GM10847 (cell line): ENCODE data around the gene LEUTX.

Source experiments
- POLR2A ChIP-seq: IDR thresholded peaks from 2 replicates; pipeline ENCODE4 v1.6.1; 2011; ENCODE audit not compliant: insufficient read length; ENCODE audit errors: extremely low read depth

The LEUTX gene, protein sequence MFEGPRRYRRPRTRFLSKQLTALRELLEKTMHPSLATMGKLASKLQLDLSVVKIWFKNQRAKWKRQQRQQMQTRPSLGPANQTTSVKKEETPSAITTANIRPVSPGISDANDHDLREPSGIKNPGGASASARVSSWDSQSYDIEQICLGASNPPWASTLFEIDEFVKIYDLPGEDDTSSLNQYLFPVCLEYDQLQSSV

DNA sequence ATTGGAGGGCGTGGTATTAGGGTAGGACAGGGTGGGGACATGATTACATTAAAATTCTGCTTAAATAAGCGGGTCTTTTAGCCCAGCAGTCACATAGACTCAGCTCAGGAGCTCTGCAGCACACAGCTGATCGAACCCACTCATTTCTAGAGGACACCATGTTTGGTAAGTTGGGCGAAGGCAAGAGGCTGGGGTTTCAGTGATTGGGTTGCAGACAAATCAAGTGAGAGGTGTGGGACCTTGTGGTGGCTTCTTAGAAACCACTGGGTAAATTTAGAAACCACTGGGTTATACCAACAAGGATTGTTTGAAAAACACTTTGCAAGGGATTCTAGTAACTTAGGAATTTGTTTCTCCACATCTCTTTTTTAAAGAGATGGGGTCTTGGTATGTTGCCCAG, at the start of gene LEUTX:
Gene LEUTX (plus strand): TSS at position 92 of the 400 bp plus-strand sequence. CDS start 67 bp downstream, at position 159.
- TF ChIP-seq POLR2A = no peak

DNA sequence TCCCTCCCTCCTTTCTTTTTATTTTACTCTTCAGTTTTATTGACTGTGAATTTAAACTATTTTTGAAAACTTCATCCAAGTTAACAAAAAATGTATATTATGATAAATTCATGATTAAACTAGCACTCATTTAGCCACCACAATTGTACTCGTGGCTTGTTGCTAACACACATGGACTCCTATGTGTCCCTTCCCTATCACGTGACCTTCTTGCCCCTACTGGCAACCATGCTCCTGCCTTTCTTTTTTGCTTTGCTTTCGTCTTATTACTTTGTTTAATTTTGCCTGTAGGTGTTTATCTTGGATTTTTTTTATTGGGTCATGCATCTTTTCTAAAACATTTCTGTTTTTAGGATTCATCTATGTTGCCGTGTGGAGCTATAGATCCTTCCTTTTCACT, 49.1 kb upstream of the LEUTX start:
- no peak for TF ChIP-seq POLR2A

DNA sequence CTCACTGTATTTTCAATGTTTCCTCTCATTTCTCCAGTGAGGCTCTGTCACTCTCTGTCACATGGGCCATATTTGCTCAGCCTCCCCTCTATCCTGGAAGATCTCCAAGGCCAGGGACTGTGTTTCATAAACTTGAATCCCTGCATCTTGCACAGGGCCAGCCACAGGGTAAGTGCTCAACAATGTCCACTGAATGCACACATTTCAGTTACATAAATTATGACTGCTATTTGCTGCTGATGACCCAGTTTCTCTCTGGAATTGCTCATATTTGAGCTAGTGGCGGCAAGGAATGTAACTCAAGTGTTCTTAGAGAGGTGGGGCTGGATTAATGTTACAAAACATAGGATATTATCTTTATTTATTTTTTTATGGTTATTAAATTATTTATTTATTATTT, 47.0 kb upstream of the LEUTX start:
- no peak for TF ChIP-seq POLR2A

DNA sequence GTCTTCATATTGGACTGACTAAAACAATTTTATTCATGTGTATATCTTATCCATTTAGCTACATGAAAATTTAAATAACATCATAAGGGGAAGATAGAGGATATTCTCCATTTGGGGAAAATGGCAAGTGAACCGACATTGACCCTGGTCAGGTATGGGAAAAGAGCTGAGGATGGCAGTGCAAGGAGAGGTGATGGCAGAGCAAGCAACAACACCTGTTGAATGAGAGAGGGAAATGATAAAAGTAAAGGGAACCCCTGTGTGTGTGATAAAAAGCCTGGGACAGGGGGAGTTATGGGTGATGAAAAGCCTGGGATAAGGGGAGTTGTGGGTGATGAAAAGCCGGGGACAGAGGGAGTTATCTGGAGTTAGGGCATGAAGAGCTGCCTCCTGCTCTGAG, 44.8 kb upstream of the LEUTX start:
- no peak for TF ChIP-seq POLR2A

DNA sequence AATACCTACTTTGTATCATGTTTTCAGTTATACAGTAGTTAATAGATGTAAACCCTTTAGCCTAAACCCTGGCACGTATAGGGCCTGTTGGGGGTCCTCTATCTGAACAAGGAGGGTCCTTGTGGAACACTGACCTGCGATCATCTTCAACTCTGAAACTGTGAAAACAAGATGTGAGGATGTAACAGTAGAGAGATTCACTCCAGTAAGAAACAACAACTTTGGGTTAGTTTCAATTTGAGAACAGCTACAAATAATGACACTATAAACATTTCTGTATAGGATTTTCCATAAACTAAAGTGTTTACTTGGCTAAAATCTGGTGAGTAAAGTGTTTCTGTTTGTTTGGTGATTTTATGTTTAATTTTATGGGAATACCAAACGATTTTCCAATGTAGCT, 43.0 kb upstream of the LEUTX start:
- TF ChIP-seq POLR2A = no peak

DNA sequence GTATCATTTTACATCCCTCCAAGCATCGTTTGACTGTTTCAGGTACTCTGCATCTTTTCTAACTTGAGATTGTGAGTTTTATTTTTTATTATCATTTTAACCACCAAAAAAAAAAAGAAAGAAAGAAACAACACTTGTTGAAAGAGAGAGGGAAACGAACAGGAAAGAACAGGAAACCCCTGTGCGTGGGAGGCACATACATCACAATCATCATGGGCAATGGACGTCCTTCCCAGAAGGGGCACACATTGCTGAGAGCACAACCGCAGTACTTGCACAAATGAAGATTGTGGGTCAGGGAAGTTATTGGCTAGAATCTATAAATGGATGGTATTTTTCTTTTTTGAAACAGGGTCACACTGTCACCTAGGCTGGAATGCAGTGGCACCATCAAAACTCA, 42.6 kb upstream of the LEUTX start:
- TF ChIP-seq POLR2A = no peak

DNA sequence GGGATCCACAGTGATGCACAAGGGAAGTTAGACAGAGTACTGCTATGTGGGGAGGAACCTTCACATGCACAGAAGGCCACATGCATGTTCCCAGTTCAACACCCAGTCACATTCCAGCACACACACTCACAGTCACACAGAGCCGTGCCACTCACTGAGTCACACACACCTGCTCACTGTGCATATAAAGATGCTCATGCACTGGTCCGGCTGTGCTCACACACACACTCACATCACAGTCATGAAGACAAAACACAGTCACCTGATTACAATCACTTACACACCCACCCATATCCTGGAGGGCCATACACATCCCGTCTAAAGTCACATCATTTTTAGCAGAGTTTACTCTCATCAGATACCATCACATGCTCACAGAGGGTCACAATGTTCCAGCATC, 41.3 kb upstream of the LEUTX start:
- no peak for TF ChIP-seq POLR2A

DNA sequence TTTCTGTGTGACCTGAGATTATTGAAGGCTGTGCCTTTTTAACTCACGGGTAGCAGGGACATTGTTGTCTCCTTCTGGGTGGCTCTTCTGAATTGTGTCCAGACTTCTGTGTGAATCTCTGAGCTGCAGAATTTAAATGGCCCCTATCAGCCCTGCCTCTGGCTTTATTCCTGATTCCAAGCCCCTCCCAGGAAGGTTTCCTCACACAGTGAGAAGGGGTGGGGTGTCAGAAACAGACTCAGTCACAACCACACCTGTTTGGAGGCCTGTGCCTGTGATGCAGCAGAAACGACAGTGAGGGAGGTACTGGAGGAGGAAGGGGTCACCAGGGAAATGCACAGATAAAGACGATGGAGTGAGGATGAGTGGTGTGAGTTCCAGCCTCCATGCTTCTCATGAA, 40.8 kb upstream of the LEUTX start, which contains the start of gene CLC:
Gene CLC (minus strand): TSS at position 139 of the 400 bp plus-strand sequence. CDS start 77 bp downstream, at position 62.
- no peak for TF ChIP-seq POLR2A

DNA sequence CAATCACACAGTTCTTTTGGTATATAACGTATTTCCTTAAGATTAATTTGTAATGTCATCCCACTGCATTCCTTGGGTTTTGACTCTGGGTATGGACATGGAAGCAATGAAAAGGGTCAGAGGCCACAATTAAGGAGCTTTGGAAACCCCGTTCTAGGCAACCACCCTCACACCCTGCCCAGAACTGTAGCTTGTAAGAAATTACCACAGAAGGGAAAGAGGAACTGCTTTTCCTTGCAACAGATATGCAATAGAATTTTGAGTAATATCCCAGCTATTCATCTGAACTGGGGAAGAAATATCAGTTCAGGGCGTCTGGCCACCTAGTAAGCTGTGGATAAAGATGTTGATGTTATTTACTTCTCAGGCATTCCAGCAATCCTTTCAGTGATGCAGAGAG, 39.8 kb upstream of the LEUTX start:
- no peak for TF ChIP-seq POLR2A

DNA sequence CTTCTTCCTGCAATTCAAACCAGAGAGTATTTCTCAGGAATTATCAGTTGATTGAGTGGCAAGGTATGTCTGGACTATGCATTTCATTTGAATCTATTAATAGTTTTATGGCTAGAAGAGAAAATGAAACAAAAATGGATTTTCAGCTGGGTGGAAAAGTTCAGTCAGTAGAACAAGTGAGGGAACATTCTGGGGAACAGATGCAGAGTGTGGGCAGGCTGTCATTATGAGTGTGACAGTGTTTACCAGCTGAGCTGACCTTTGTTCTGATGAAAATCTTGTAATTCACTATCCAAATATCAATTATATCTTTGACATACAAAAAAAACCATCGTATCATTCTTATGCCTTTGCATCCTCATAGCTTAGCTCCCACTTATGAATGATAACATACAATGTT, 38.3 kb upstream of the LEUTX start:
- no peak for TF ChIP-seq POLR2A

DNA sequence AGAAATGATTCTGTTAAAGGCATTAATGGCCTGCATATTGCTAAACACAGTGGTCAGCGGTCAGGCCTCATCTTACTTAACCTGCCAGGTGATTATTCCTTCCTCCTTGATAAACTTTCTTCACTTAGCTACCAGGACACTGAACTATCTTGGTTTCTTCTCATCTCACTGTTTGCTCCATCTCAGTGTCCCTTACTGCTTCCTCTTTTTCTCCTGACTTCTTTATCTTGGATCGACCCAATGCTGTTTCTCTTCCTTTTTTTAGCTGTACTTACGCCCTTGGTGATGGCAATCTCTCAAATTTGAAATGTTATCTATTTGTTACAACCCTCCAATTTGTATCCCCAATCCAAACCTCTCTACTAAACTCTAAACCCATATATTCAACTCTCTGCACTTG, 33.0 kb upstream of the LEUTX start:
- no peak for TF ChIP-seq POLR2A

DNA sequence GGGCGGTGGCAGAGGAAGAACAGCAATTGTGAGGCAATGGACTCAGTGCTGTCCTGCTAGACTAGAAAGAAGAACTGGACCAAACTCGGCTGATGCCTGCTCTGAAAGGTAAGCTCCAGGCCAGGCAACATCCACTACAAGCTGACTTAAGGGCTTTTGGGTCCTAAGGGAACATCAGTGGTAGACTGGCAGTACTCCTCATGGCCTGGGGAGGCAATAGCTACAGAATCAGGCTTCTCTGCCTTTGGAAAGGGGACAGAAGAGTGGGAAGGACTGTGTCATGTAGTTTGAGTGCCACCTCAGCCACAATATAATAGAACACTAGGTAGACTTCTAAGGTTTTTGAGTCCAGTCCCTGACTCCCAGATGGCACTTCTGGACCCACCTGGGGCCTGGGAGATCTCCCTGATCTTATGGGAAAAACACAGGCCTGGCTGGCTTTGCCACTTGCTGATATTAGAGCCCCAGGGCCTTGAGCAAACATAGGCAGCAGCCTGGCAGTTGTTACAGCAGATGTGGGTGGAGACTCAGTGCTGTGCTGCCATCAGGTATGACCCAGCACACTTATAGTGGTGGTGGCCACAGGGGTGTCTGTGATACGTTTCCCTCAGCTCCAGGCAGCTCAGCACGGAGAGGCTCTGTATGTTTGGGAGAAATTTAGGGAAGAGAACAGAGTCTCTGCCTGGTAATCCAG, 31.7 kb upstream of the LEUTX start:
- no peak for TF ChIP-seq POLR2A

DNA sequence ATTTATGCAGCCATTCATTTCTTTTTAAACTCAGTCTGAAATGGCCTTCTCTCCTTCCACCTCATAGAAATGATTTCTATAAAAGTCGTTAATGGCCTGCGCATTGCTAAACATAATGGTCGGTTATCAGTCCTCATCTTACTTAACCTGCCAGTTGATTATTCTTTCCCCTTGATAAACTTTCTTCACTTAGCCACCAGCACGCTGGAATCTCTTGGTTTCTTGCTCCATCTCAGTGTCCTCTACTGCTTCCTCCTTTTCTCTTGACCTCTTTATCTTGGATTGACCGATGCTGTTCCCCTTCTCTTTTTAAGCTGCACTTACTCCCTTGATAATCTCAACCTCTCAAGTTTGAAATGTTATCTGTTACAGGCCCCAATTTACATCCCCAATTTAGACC, 28.7 kb upstream of the LEUTX start:
- TF ChIP-seq POLR2A = no peak

DNA sequence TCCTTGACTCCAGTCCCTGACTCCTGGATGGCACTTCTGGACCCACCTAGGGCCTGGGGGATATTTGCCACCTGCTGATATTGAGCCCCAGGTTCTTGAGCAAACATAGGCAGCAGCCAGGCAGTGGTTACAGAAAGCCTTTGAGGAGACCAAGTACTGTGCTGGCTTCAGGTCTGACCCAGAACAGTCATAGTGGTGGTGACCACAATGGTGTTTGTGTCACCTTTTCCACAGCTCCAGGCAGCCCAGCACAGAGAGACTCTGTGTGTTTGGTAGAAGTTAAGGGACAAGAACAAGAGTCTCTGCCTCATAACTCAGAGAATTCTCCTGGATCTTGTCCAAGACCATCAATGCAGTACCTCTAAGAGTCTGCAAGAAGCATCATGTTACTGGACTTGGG, 26.3 kb upstream of the LEUTX start:
- no peak for TF ChIP-seq POLR2A

DNA sequence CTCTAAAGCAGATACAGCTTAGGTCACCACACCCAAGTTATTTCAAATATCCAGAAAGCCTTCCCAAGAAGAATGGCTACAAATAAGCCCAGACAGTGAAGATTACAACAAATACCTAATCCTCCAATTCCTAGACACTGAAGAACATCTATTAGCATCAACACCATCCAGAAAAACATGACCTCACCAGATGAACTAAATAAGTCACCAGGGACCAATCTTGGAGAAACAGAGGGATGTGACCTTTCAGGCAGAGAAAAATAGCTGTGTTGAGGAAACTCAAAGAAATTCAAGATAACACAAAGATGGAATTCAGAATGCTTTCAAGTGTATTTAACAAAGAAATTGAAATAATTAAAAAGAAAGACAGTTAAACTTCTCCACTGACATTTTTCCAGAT, 25.9 kb upstream of the LEUTX start:
- no peak for TF ChIP-seq POLR2A

DNA sequence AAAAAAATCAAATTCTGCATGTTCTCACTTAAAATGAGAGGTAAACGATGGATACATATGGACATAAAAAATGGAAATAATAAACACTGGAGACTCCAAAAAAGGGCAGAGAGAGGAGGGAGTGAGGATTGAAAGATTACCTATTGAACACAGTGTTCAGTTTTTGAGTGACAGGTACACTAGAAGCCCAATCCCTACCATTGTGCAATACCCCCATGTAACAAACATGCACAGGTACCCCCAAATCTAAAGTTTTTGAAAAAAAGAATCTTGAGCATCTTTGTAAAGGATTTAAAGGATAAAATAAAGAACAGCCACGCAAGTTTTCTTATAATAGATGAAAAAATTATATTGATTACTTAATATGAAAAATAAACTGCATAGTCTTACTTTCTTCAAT, 24.1 kb upstream of the LEUTX start:
- no peak for TF ChIP-seq POLR2A

DNA sequence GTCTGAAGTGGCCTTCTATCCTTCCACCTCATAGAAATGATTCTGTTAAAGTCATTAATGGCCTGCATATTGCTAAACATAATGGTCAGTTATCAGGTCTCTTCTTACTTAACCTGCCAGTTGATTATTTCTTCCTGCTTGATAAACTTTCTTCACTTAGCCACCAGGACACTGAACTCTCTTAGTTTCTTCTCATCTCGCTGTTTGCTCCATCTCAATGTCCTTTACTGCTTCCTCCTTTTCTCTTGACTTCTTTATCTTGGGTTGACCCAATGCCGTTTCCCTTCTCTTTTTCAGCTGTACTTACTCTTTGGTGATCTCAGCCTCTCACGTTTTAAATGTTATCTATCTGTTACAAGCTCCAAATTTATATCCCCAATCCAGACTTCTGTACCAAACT, 23.7 kb upstream of the LEUTX start:
- TF ChIP-seq POLR2A = no peak

DNA sequence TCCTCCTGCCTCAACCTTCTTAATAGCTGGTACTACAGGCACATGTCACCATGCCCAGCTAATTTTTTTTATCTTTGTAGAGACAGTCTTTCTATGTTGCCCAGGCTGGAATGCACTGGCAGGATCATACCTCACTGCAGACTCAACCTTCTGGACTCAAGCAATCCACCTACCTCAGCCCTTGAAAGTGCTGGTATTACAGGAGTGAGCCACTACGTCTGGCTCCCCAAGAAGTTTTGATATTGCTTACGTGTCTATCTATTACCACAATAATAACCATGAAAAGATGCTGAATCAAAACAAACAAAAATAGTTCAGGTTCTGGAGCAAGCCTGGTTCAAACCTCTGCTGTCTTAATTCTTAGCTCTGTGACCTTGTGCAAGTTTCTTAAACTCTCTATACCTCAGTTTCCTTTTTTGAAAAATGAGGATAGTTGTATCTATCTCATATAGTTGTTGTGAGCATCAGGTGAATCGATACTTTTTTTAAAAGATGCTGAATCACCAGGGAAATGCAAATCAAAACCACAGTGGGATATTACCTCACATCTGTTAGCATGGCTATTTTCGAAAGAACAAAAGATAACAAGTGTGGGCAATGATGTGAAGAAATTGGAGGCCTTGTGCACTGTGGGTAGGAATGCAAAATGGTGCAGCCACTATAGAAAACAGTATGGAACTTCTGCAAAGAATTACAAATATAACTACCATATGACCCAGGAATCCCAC, 19.0 kb upstream of the LEUTX start:
- no peak for TF ChIP-seq POLR2A
